HEK293T (cell line): Measurements from ENCODE around the gene TECTA.

Experiments used
- CTCF ChIA-PET: fragments of 350-600 bp; formaldehyde crosslinking; extraction: SDS; loops from one replicate; lab custom pipeline; 2021; ENCODE audit warnings: antibody characterized with exemption, inconsistent platforms; lab: Yijun Ruan, JAX
- POLR2A ChIA-PET: fragments of 350-600 bp; formaldehyde crosslinking; extraction: SDS; loops from one replicate; lab custom pipeline; 2020; ENCODE audit warnings: antibody characterized with exemption, inconsistent platforms; lab: Yijun Ruan, JAX
- DNase-seq: peaks from one replicate; pipeline ENCODE4 v3.0.0; 2012; ENCODE audit warnings: mixed read lengths; ENCODE audit errors: extremely low spot score
- ARNT ChIP-seq: fragments of 450-650 bp; IDR thresholded peaks from 2 replicates; pipeline ENCODE4 v1.6.1; 2017; ENCODE audit warnings: mild to moderate bottlenecking
- BHLHE40 ChIP-seq: fragments of 450-650 bp; IDR thresholded peaks from 2 replicates; pipeline ENCODE4 v1.6.1; 2016; ENCODE audit warnings: mild to moderate bottlenecking, moderate library complexity, borderline replicate concordance
- CTBP1 ChIP-seq: fragments of 450-650 bp; IDR thresholded peaks from 2 replicates; pipeline ENCODE4 v1.6.1; 2016; ENCODE audit warnings: borderline replicate concordance
- ELF4 ChIP-seq: fragments of 450-650 bp; IDR thresholded peaks from 2 replicates; pipeline ENCODE4 v1.6.1; 2017; ENCODE audit warnings: antibody characterized with exemption
- FOXA1 ChIP-seq: fragments of 450-650 bp; IDR thresholded peaks from 2 replicates; pipeline ENCODE4 v1.6.1; 2016; ENCODE audit warnings: mild to moderate bottlenecking
- FOXK2 ChIP-seq: fragments of 450-650 bp; IDR thresholded peaks from 2 replicates; pipeline ENCODE4 v1.6.1; 2016; ENCODE audit warnings: mild to moderate bottlenecking
- FOXM1 ChIP-seq: fragments of 450-650 bp; IDR thresholded peaks from 2 replicates; pipeline ENCODE4 v1.6.1; 2017; ENCODE audit warnings: mild to moderate bottlenecking, borderline replicate concordance
- HDGF ChIP-seq: fragments of 450-650 bp; IDR thresholded peaks from 2 replicates; pipeline ENCODE4 v1.6.1; 2017; ENCODE audit warnings: antibody characterized with exemption, borderline replicate concordance
- L3MBTL2 ChIP-seq: fragments of 450-650 bp; conservative IDR thresholded peaks from 2 replicates; pipeline ENCODE4 v1.6.1; 2016; ENCODE audit warnings: mild to moderate bottlenecking
- LEF1 ChIP-seq: fragments of 450-650 bp; IDR thresholded peaks from 2 replicates; pipeline ENCODE4 v1.6.1; 2017; ENCODE audit warnings: mild to moderate bottlenecking, borderline replicate concordance
- NFRKB ChIP-seq: fragments of 450-650 bp; IDR thresholded peaks from 2 replicates; pipeline ENCODE4 v1.6.1; 2016; ENCODE audit warnings: mild to moderate bottlenecking, moderate library complexity
- PKNOX1 ChIP-seq: fragments of 450-650 bp; IDR thresholded peaks from 2 replicates; pipeline ENCODE4 v1.6.1; 2016
- SP1 ChIP-seq: fragments of 450-650 bp; IDR thresholded peaks from 2 replicates; pipeline ENCODE4 v1.6.1; 2017
- SUZ12 ChIP-seq: fragments of 450-650 bp; IDR thresholded peaks from 2 replicates; pipeline ENCODE4 v1.6.1; 2016; ENCODE audit warnings: mild to moderate bottlenecking
- TARDBP ChIP-seq: fragments of 450-650 bp; IDR thresholded peaks from 2 replicates; pipeline ENCODE4 v1.6.1; 2016
- ZNF384 ChIP-seq: fragments of 450-650 bp; IDR thresholded peaks from 2 replicates; pipeline ENCODE4 v1.6.1; 2016

TECTA gene

GRCh38 chr11:121141066-121141465 is 40.0 kb downstream of the TECTA start:
- DNase-seq = no peak
- ChIA-PET POLR2A (no interaction called here), CTCF (no interaction called here)
- TF ChIP-seq NFRKB (no peak), PKNOX1 (no peak), TARDBP (no peak), L3MBTL2 (no peak), BHLHE40 (no peak), ZNF384 (no peak), CTBP1 (no peak), FOXM1 (no peak), HDGF (no peak), ARNT (no peak), LEF1 (no peak), SP1 (no peak), ELF4 (no peak), FOXA1 (no peak), SUZ12 (no peak), FOXK2 (no peak)

GRCh38 chr11:121143921-121144320 is 42.9 kb downstream of the TECTA start:
- ChIA-PET CTCF (no interaction called here), POLR2A (no interaction called here)
- no peak for TF ChIP-seq ELF4
- TF ChIP-seq HDGF = no peak
- TF ChIP-seq ARNT = no peak
- TF ChIP-seq PKNOX1 = no peak
- TF ChIP-seq FOXA1 = no peak
- TF ChIP-seq TARDBP = no peak
- no peak for TF ChIP-seq SP1
- no peak for TF ChIP-seq BHLHE40
- TF ChIP-seq FOXK2 = no peak
- TF ChIP-seq L3MBTL2 = no peak
- no peak for TF ChIP-seq SUZ12
- no peak for TF ChIP-seq CTBP1
- TF ChIP-seq LEF1 = no peak
- no peak for TF ChIP-seq NFRKB
- no peak for TF ChIP-seq FOXM1
- TF ChIP-seq ZNF384 = no peak
- DNase-seq = no peak

- CTCF ChIA-PET = no interaction called here
- TF ChIP-seq ARNT (no peak), BHLHE40 (no peak), TARDBP (no peak), FOXM1 (no peak), ELF4 (no peak), ZNF384 (no peak), SUZ12 (no peak), SP1 (no peak), LEF1 (no peak), CTBP1 (no peak), FOXA1 (no peak), L3MBTL2 (no peak), PKNOX1 (no peak), FOXK2 (no peak), NFRKB (no peak), HDGF (no peak)
- no peak for DNase-seq
- POLR2A ChIA-PET = no interaction called here
Observed at GRCh38 chr11:121144723-121145122, 43.7 kb downstream of the TECTA start.

- POLR2A ChIA-PET = interaction anchor here (0.6 kb wide), 1 partner anchor 12 kb away, joined by 3 read pairs; no protein-coding TSS in a partner anchor
- no peak for TF ChIP-seq SP1
- TF ChIP-seq FOXA1 = no peak
- TF ChIP-seq CTBP1 = no peak
- no peak for TF ChIP-seq NFRKB
- no peak for TF ChIP-seq SUZ12
- no peak for TF ChIP-seq TARDBP
- no peak for TF ChIP-seq BHLHE40
- TF ChIP-seq FOXK2 = no peak
- TF ChIP-seq LEF1 = no peak
- TF ChIP-seq ELF4 = no peak
- no peak for TF ChIP-seq FOXM1
- no peak for TF ChIP-seq HDGF
- no peak for TF ChIP-seq ZNF384
- TF ChIP-seq ARNT = no peak
- no peak for TF ChIP-seq L3MBTL2
- no peak for DNase-seq
- CTCF ChIA-PET = no interaction called here
Observed at GRCh38 chr11:121145826-121146225, 44.8 kb downstream of the TECTA start.

GRCh38 chr11:121149116-121149515 is 48.1 kb downstream of the TECTA start:
- DNase-seq = no peak
- CTCF ChIA-PET = interaction anchor here (0.7 kb wide), 1 partner anchor 404 kb away, joined by 4 read pairs; no protein-coding TSS in a partner anchor
- TF ChIP-seq NFRKB = no peak
- TF ChIP-seq PKNOX1 = no peak
- TF ChIP-seq FOXK2 = no peak
- TF ChIP-seq FOXA1 = no peak
- TF ChIP-seq SP1 = no peak
- POLR2A ChIA-PET = no interaction called here
